SU-DHL-6 (cell line): Measurements from ENCODE around the gene RTBDN.

Experiments used
- H2AFZ ChIP-seq: fragments of 200-600 bp; sonication (generic); 2 replicates; pipeline ENCODE4 v1.6.1; 2014; ENCODE audit warnings: low read depth, mild to moderate bottlenecking, moderate library complexity, mixed read lengths, antibody characterized with exemption, low read length; ENCODE audit not compliant: severe bottlenecking
- H3F3A ChIP-seq: fragments of 200-600 bp; shearing (Covaris generic); 2 replicates; pipeline ENCODE4 v1.6.0; 2016; ENCODE audit warnings: antibody characterized with exemption, mild to moderate bottlenecking; ENCODE audit not compliant: insufficient read depth
- H3K27ac ChIP-seq: fragments of 200-600 bp; sonication (generic); 2 replicates; pipeline ENCODE4 v1.5.1; 2016; ENCODE audit warnings: low read depth, mild to moderate bottlenecking, low read length, moderate library complexity, mixed read lengths
- H3K27me3 ChIP-seq: fragments of 200-600 bp; sonication (generic), shearing (Covaris generic); 2 replicates; pipeline ENCODE4 v1.6.0; 2014; ENCODE audit warnings: mild to moderate bottlenecking, low read length
- H3K36me3 ChIP-seq: fragments of 200-600 bp; sonication (generic); 2 replicates; pipeline ENCODE4 v1.6.1; 2014; ENCODE audit warnings: mild to moderate bottlenecking, low read length, mixed read lengths
- H3K4me2 ChIP-seq: fragments of 300-600, 200-600 bp; shearing (Covaris generic), sonication (generic); 2 replicates; pipeline ENCODE4 v1.6.0; 2014; ENCODE audit warnings: low read length, low read depth, mild to moderate bottlenecking; ENCODE audit not compliant: poor library complexity, severe bottlenecking
- H3K4me3 ChIP-seq: fragments of 200-600 bp; sonication (generic); 2 replicates; pipeline ENCODE4 v1.5.1; 2014; ENCODE audit warnings: antibody characterized with exemption, low read length, mild to moderate bottlenecking, mixed read lengths; ENCODE audit not compliant: insufficient read depth, poor library complexity, severe bottlenecking
- H3K79me2 ChIP-seq: fragments of 200-600 bp; sonication (generic); 2 replicates; pipeline ENCODE4 v1.6.1; 2014; ENCODE audit warnings: mild to moderate bottlenecking, low read length, moderate library complexity; ENCODE audit not compliant: insufficient read depth
- H3K9ac ChIP-seq: fragments of 200-600 bp; sonication (generic); 2 replicates; pipeline ENCODE4 v1.7.0; 2014; ENCODE audit warnings: mild to moderate bottlenecking, low read length
- H3K9me2 ChIP-seq: fragments of 200-600 bp; sonication (generic); replicated peaks from 2 replicates; pipeline ENCODE4 v1.6.1; 2014; ENCODE audit warnings: low read length; ENCODE audit not compliant: insufficient read depth
- H3K9me3 ChIP-seq: fragments of 200-600 bp; sonication (generic); 2 replicates; pipeline ENCODE4 v1.6.1; 2014; ENCODE audit warnings: low read length, mixed read lengths; ENCODE audit not compliant: insufficient read depth
- H4K20me1 ChIP-seq: fragments of 200-600 bp; sonication (generic); 2 replicates; pipeline ENCODE4 v1.6.1; 2014; ENCODE audit warnings: low read depth, mild to moderate bottlenecking, antibody characterized with exemption, low read length, moderate library complexity, mixed read lengths
- EZH2phosphoT487 ChIP-seq: fragments of 200-600 bp; sonication (generic), shearing (Covaris generic); conservative IDR thresholded peaks from 2 replicates; pipeline ENCODE4 v1.6.1; 2018; ENCODE audit warnings: mild to moderate bottlenecking, antibody characterized with exemption, low read length, moderate library complexity, mixed read lengths
- TF ChIP-seq, protein P1 (sequence below): fragments of 200-600 bp; sonication (generic); IDR thresholded peaks from one replicate; pipeline ENCODE4 v1.5.1; 2017; ENCODE audit warnings: antibody characterized with exemption, mild to moderate bottlenecking, low read length, moderate library complexity; ENCODE audit not compliant: insufficient read depth, poor library complexity, severe bottlenecking

Gene RTBDN

DNA sequence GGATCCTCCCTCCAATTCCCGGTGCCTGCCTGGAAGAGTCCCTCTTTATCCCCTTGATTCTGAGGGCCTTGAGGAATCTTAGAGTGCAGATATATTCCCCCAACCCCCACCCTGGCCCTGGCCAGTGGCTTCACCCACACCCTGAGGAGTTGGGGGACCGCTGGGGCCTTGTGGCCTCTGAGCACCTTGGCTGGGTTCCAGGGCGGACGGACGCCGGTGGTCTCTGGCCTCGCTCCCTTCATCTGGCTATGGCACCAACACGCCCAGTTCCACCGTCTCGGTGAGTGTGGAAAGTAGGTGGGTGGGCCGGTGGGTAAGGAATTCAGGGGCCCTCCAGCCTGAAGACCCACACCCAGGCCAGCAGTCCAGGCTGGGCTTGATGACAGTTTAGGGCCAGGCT lies 8.9 kb upstream of the RTBDN start:
- Histone ChIP-seq H3K27ac (no peak overlapping the region), H3K9me2 (no peaks in the 10 kb centered on the region)

DNA sequence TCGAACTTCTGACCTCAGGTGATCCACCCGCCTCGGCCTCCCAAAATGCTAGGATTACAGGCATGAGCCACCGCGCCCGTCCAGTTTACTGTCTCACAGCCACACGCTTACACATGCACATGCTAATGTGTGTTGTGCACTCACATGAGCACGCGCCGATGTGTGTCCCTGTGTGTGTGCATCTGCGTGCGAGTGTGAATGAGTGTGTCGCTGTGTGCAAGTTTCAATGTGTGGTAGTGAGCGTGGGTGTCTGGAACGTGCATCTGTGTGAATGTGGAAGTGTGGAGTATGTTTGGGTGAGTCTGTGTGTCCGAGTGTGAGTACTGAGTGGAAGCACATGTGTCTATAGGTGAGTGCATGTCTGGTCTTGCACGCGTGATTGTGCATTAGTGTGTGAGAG lies 8.1 kb upstream of the RTBDN start:
- H3K9me3 ChIP-seq, result no peaks in the 10 kb centered on the region
- H3K4me2 ChIP-seq, result no peak overlapping the region
- no peak for TF ChIP-seq EZH2phosphoT487
- TF ChIP-seq, protein P1, sequence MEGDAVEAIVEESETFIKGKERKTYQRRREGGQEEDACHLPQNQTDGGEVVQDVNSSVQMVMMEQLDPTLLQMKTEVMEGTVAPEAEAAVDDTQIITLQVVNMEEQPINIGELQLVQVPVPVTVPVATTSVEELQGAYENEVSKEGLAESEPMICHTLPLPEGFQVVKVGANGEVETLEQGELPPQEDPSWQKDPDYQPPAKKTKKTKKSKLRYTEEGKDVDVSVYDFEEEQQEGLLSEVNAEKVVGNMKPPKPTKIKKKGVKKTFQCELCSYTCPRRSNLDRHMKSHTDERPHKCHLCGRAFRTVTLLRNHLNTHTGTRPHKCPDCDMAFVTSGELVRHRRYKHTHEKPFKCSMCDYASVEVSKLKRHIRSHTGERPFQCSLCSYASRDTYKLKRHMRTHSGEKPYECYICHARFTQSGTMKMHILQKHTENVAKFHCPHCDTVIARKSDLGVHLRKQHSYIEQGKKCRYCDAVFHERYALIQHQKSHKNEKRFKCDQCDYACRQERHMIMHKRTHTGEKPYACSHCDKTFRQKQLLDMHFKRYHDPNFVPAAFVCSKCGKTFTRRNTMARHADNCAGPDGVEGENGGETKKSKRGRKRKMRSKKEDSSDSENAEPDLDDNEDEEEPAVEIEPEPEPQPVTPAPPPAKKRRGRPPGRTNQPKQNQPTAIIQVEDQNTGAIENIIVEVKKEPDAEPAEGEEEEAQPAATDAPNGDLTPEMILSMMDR, result no peak
- H3K27ac ChIP-seq, result no peak overlapping the region
- H3K9me2 ChIP-seq, result no peaks in the 10 kb centered on the region
- no peaks in the 10 kb centered on the region for H3K27me3 ChIP-seq
- H3F3A ChIP-seq, result peaks cover 12% of the 10 kb centered on the region
- H3K79me2 ChIP-seq, result 0 out of 2 replicates have a peak, but pooled peaks cover 4% of the 10 kb centered on the region
- no peak overlapping the region for H3K9ac ChIP-seq
- H2AFZ ChIP-seq, result no peak overlapping the region
- no peaks in the 10 kb centered on the region for H4K20me1 ChIP-seq
- H3K36me3 ChIP-seq, result no peaks in the 10 kb centered on the region
- no peak overlapping the region for H3K4me3 ChIP-seq

More for the DNA sequence above, 8.9 kb upstream of the RTBDN start:
- Histone ChIP-seq H2AFZ (no peak overlapping the region), H3K79me2 (0 out of 2 replicates have a peak, but pooled peaks cover 4% of the 10 kb centered on the region), H3K4me3 (no peak overlapping the region), H3K9ac (no peak overlapping the region), H3K4me2 (no peak overlapping the region), H3K9me3 (no peaks in the 10 kb centered on the region), H3K27me3 (no peaks in the 10 kb centered on the region), H3F3A (peaks cover 12% of the 10 kb centered on the region), H4K20me1 (no peaks in the 10 kb centered on the region), H3K36me3 (no peaks in the 10 kb centered on the region)
- TF ChIP-seq, protein P1, result no peak
- no peak for TF ChIP-seq EZH2phosphoT487

DNA sequence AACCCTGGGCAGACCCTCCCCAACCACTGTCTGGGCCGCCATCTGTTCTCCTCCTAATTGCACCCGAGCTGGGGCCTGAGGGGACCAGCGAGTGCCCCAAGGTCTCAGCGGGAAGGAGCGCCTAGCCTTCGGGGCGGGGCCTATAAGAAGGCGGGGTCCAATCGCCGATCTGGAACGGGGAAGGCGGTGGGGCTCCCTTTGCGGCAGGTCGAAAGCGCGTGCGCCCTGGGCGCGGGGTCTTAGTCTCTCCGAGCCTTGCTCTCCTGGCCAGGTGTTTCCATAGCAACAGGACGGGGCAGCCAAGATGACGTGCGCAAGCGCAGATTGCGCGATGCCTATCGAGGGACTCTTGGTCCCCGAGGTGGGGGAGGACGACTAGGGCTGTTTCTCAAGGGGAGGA lies 6.7 kb upstream of the RTBDN start:
- no peak overlapping the region for H3K4me3 ChIP-seq
- H3K36me3 ChIP-seq, result no peaks in the 10 kb centered on the region
- H3K27ac ChIP-seq, result no peak overlapping the region
- peaks cover 15% of the 10 kb centered on the region for H3F3A ChIP-seq
- H3K4me2 ChIP-seq, result no peak overlapping the region
- H4K20me1 ChIP-seq, result no peaks in the 10 kb centered on the region
- H2AFZ ChIP-seq, result no peak overlapping the region
- TF ChIP-seq EZH2phosphoT487, result no peak
- TF ChIP-seq, protein P1, result no peak
- no peaks in the 10 kb centered on the region for H3K9me2 ChIP-seq
- no peaks in the 10 kb centered on the region for H3K27me3 ChIP-seq
- no peaks in the 10 kb centered on the region for H3K9me3 ChIP-seq
- no peak overlapping the region for H3K9ac ChIP-seq
- 0 out of 2 replicates have a peak, but pooled peaks cover 4% of the 10 kb centered on the region for H3K79me2 ChIP-seq
